GM12873 (cell line): ENCODE measurements around the gene TLK1.

ENCODE experiments used
- CTCF ChIP-seq: IDR thresholded peaks from 2 replicates; pipeline ENCODE4 v1.5.1; 2012; ENCODE audit warnings: low read depth, mild to moderate bottlenecking, moderate library complexity, low read length, control low read depth; ENCODE audit not compliant: insufficient read depth; ENCODE audit errors: missing control alignments

Gene TLK1

GRCh38 chr2:171169333-171169732, 8.6 kb upstream of the TLK1 start:
- TF ChIP-seq CTCF = no peak

- TF ChIP-seq CTCF = no peak
Measured at GRCh38 chr2:171167352-171167997, 6.8 kb upstream of the TLK1 start.

- TF ChIP-seq CTCF = no peak
Measured at GRCh38 chr2:171166328-171166983, 5.8 kb upstream of the TLK1 start.

GRCh38 chr2:171165967-171166327, 5.3 kb upstream of the TLK1 start:
- TF ChIP-seq CTCF = no peak

- no peak for TF ChIP-seq CTCF
Measured at GRCh38 chr2:171163261-171163660, 2.6 kb upstream of the TLK1 start.

- TF ChIP-seq CTCF = no peak
Measured at GRCh38 chr2:171160956-171161740, 455 bp upstream of the TLK1 start.

- TF ChIP-seq CTCF = peak; percentile 62
Measured at GRCh38 chr2:171159372-171160118, 1.1 kb downstream of the TLK1 start.
